22Rv1 (cell line): ENCODE measurements around the gene RAMACL.

ENCODE experiments used
- ZFX ChIP-seq: fragments of 450-650 bp; IDR thresholded peaks from 2 replicates; pipeline ENCODE4 v1.6.1; 2017; ENCODE audit warnings: antibody characterized with exemption, borderline replicate concordance
- TF ChIP-seq, protein P1 (sequence below): fragments of 450-650 bp; IDR thresholded peaks from 2 replicates; pipeline ENCODE4 v1.5.1; 2017; ENCODE audit warnings: mild to moderate bottlenecking

GRCh38 chr6:166618866-166619761, 32.6 kb upstream of the RAMACL start:
- TF ChIP-seq, protein P1, sequence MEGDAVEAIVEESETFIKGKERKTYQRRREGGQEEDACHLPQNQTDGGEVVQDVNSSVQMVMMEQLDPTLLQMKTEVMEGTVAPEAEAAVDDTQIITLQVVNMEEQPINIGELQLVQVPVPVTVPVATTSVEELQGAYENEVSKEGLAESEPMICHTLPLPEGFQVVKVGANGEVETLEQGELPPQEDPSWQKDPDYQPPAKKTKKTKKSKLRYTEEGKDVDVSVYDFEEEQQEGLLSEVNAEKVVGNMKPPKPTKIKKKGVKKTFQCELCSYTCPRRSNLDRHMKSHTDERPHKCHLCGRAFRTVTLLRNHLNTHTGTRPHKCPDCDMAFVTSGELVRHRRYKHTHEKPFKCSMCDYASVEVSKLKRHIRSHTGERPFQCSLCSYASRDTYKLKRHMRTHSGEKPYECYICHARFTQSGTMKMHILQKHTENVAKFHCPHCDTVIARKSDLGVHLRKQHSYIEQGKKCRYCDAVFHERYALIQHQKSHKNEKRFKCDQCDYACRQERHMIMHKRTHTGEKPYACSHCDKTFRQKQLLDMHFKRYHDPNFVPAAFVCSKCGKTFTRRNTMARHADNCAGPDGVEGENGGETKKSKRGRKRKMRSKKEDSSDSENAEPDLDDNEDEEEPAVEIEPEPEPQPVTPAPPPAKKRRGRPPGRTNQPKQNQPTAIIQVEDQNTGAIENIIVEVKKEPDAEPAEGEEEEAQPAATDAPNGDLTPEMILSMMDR: no peak
- no peak for TF ChIP-seq ZFX
